ENCODE results near the gene TUBGCP5. TPM values are rescaled to one million over a fixed set of nuclear protein-coding genes. Genes with fewer than 3 reads are reported as not detected.

The TUBGCP5 gene
- total RNA-seq, 4 donors from 2014 or later: 8.1 to 18.3 (median 14.1) TPM

GRCh38 chr15:23003736-23004135 is 35.6 kb downstream of the TUBGCP5 start:
- H3K4me3 ChIP-seq: no peak overlapping the region
- H3K27me3 ChIP-seq: no peaks in the 10 kb centered on the region

DNA sequence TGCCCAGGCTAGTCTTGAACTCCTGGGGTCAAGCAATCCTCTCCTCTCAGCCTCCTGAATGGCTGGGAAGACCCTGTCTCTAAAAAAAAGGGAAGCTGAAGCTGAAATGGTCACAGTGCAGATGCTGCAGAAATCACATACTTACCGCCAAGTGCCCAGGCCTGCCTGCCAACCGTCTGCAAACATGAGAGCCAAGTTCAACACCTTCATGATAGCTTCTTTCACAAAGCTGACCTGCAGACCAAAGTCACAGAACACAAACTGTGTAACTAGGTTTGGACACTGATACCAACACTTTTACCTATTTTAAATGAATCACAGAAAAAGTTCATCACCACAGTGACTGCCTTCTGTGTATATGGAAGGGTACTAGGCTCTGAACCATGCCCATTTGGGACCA is 36.4 kb downstream of the TUBGCP5 start:
- intact Hi-C loops (cut with DNase I): no loop called here
- no peaks in the 10 kb centered on the region for H3K9me3 ChIP-seq
- no peaks in the 10 kb centered on the region for H3K27me3 ChIP-seq
- TF ChIP-seq POLR2AphosphoS5 (IDR thresholded peaks at IDR 0.05) (no peak), CTCF (IDR thresholded peaks at IDR 0.05) (no peak), EP300 (IDR thresholded peaks at IDR 0.05) (no peak), POLR2A (IDR thresholded peaks at IDR 0.05; ENCODE audit: low read depth) (no peak)
- peaks cover 55 to 100% (median 78%) of the 10 kb centered on the region in 4 donors for H3K36me3 ChIP-seq
- no peak overlapping the region for H3K27ac ChIP-seq (replicated peaks in 1 of 4)
- no peak for DNase-seq (ENCODE audit: extremely low spot score)
- H3K4me1 ChIP-seq: no peaks in the 10 kb centered on the region
- WGBS: 94% methylated on average over 2 of the region's 2 CpGs
- H3K4me3 ChIP-seq: no peak overlapping the region

More at GRCh38 chr15:23003736-23004135, 35.6 kb downstream of the TUBGCP5 start:
- intact Hi-C loops (cut with DNase I): no loop called here
- Histone ChIP-seq H3K4me1 (no peaks in the 10 kb centered on the region), H3K36me3 (peaks cover 59 to 100% (median 79%) of the 10 kb centered on the region in 4 donors), H3K27ac (replicated peaks in 1 of 4) (no peak overlapping the region), H3K9me3 (no peaks in the 10 kb centered on the region)
- TF ChIP-seq EP300 (IDR thresholded peaks at IDR 0.05) (no peak), CTCF (IDR thresholded peaks at IDR 0.05) (no peak), POLR2AphosphoS5 (IDR thresholded peaks at IDR 0.05) (no peak), POLR2A (IDR thresholded peaks at IDR 0.05; ENCODE audit: low read depth) (no peak)
- whole genome bisulfite sequencing: 98% methylated on average over 4 of the region's 5 CpGs
- DNase-seq (ENCODE audit: extremely low spot score): no peak

DNA sequence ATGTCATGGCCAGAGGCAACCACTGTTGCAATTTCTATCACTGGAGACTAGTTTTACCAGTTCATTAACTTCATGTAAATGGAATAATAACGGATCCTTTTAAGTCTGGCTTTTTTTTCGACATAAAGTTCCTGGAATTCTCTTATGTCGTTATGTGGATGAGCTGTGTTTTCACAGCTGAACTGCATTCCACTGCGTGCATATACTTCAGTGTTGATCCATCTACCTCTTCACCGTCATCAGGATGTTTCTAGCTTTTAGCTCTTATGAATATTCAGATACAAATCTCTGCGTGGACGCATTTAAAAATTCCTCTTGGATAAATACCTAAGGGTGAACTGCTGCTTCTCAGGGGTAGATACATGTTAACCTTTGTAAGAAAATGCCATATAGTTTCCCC is 43.6 kb downstream of the TUBGCP5 start:
- no peaks in the 10 kb centered on the region for H3K9me3 ChIP-seq
- H3K27me3 ChIP-seq: no peaks in the 10 kb centered on the region
- 92% methylated on average over 7 of the region's 7 CpGs for WGBS
- H3K36me3 ChIP-seq: peaks cover 7 to 78% (median 52%) of the 10 kb centered on the region in 4 donors
- no peak overlapping the region for H3K4me3 ChIP-seq
- TF ChIP-seq POLR2A (IDR thresholded peaks at IDR 0.05; ENCODE audit: low read depth): no peak
- TF ChIP-seq CTCF (IDR thresholded peaks at IDR 0.05): no peak
- no peak for TF ChIP-seq EP300 (IDR thresholded peaks at IDR 0.05)
- no peak for TF ChIP-seq POLR2AphosphoS5 (IDR thresholded peaks at IDR 0.05)
- no peak overlapping the region for H3K27ac ChIP-seq (replicated peaks in 1 of 4)
- H3K4me1 ChIP-seq: no peaks in the 10 kb centered on the region
- DNase-seq (ENCODE audit: extremely low spot score): no peak
- intact Hi-C loops (cut with DNase I): no loop called here

- no peak for DNase-seq (ENCODE audit: extremely low spot score)
- TF ChIP-seq POLR2A (IDR thresholded peaks at IDR 0.05; ENCODE audit: low read depth): no peak
- no peak for TF ChIP-seq POLR2AphosphoS5 (IDR thresholded peaks at IDR 0.05)
- no peak for TF ChIP-seq EP300 (IDR thresholded peaks at IDR 0.05)
- no peak for TF ChIP-seq CTCF (IDR thresholded peaks at IDR 0.05)
- Histone ChIP-seq H3K9me3 (no peaks in the 10 kb centered on the region), H3K27me3 (no peaks in the 10 kb centered on the region), H3K36me3 (peaks cover 3 to 40% (median 23%) of the 10 kb centered on the region in 4 donors), H3K4me1 (no peaks in the 10 kb centered on the region), H3K27ac (replicated peaks in 1 of 4) (no peak overlapping the region), H3K4me3 (no peak overlapping the region)
- intact Hi-C loops (cut with DNase I): no loop called here
- WGBS: 76% methylated on average over 5 of the region's 5 CpGs
Observed at GRCh38 chr15:22992024-22992326, 47.4 kb downstream of the TUBGCP5 start.
